Hepatic stellate cell (primary cell): Measurements from ENCODE around the gene NDUFV2.
"Not testable (repeated sequence)": the region's sequence is repeated elsewhere in the genome, so short reads cannot be mapped to it uniquely, and the experiment has no call there.

ENCODE experiments used
- DNase-seq: peaks from one replicate; pipeline ENCODE4 v3.0.0; 2011; ENCODE audit warnings: low spot score

The NDUFV2 gene

DNA sequence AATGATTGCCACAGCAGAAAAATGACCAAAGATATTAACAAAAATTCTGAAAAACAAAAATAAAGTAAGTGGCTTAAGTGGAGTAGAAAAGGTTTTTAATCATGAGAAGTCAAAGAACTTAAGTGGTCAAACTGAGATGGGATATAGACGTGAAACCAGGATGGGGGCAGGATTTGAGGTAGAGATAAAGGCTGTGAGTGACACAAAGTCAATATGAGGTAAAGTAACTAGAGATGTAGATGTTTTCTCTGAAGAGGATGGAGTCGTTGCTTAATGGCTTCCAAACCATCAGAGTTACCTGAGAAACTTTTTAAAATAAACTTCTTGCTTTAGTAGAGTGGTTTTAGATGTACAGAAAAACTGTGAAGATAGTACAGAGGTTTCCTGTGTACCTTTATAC lies 55.3 kb downstream of the NDUFV2 start:
- no peak for DNase-seq

DNA sequence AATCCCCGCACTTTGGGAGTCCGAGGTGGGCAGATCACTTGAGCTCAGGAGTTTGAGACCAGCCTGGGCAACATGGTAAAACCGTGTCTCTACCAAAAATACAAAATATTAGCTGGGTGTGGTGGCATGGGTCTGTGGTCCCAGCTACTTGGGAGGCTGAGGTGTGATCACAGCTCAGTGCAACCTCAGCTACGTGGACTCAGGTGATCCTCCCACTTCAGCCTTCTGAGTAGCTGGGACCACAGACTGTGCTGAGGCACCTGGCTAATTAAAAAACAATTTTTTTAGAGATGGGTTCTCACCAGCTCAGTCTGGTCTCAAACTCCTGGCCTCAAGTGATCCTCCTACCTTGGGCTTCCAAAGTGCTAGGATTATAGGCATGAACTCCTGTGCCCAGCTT lies 57.5 kb downstream of the NDUFV2 start:
- DNase-seq: no peak

DNA sequence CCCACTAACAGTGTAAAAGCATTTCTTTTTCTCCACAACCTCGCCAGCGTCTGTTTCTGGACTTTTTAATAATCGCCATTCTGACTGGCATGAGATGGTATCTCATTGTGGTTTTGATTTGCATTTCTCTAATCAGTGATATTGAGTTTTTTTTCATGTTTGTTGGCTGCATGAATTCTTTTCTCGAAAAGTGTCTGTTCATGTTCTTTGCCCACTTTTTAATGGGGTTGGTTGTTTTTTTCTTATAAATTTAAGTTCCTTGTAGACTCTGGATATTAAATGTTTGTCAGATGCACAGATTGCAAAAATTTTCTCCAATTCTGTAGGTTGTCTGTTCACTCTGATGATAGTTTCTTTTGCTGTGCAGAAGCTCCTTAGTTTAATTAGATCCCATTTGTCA lies 60.2 kb downstream of the NDUFV2 start:
- DNase-seq: not testable (repeated sequence)

DNA sequence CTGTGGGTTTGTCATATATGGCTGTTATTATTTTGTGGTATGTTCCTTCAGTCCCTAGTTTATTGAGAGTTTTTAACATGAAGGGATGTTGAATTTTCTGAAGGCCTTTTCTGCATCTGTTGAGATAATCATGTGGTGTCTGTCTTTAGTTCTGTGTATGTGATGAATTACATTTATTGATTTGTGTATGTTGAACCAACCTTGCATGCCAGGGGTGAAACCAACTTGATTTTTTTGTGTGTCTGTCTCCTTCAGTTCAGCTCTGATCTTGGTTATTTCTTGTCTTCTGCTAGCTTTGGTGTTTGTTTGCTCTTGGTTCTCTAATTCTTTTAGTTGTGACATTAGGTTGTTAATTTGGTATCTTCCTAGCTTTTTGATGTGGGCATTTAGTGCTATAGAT lies 61.6 kb downstream of the NDUFV2 start:
- DNase-seq: not testable (repeated sequence)

DNA sequence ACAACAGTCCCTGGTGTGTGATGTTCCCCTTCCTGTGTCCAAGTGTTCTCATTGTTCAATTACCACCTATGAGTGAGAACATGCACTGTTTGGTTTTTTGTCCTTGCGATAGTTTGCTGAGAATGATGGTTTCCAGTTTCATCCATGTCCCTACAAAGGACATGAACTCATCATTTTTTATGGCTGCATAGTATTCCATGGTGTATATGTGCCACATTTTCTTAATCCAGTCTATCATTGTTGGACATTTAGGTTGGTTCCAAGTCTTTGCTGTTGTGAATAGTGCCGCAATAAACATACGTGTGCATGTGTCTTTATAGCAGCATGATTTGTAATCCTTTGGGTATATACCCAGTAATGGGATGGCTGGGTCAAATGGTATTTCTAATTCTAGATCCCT lies 63.4 kb downstream of the NDUFV2 start:
- not testable (repeated sequence) for DNase-seq

DNA sequence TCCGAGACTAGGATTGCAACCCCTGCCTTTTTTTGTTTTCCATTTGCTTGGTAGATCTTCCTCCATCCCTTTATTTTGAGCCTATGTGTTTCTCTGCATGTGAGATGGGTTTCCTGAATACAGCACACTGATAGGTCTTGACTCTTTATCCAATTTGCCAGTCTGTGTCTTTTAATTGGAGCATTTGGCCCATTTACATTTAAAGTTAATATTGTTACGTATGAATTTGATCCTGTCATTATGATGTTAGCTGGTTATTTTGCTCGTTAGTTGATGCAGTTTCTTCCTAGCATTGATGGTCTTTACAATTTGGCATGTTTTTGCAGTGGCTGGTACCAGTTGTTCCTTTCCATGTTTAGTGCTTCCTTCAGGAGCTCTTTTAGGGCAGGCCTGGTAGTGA lies 67.0 kb downstream of the NDUFV2 start:
- DNase-seq: not testable (repeated sequence)

DNA sequence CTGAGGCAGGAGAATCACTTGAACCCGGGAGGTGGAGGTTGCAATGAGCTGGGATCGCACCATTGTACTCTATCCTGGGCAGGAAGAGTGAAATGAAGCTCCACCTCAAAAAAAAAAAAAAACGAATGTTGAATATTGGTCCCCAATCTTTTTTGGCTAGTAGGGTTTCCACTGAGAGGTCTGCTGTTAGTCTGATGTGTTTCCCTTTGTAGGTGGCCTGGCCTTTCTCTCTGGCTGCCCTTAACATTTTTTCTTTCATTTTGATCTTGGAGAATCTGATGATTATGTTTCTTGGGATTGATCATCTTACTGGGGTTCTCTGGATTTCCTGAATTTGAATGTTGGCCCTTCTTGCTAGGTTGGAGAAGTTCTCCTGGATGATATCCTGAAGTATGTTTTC lies 69.4 kb downstream of the NDUFV2 start:
- DNase-seq: not testable (repeated sequence)

DNA sequence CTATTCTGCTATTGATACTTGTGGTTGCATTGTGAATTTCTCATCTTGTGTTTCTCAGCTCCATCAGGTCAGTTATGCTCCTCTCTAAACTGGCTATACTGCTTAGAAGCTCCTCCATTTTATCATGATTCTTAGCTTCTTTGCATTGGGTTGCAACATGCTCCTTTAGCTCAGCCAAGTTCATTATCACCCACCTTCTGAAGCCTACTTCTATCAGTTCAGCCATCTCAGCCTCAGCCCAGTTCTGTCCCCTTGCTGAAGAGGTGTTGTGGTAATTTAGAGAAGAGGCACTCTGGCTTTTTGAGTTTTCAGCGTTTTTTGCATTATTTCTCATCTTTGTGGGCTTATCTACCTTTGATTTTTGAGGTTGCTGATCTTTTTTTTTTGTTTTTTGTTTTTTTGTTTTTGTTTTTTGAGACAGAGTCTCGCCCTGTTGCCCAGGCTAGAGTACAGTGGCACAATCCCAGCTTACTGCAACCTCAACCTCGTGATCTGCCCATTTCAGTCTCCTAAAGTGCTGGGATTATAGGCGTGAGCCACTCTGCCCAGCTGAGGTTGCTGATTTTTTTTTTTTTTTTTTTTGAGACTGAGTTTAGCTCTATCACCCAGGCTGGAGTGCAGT lies 70.1 kb downstream of the NDUFV2 start:
- DNase-seq: no peak

DNA sequence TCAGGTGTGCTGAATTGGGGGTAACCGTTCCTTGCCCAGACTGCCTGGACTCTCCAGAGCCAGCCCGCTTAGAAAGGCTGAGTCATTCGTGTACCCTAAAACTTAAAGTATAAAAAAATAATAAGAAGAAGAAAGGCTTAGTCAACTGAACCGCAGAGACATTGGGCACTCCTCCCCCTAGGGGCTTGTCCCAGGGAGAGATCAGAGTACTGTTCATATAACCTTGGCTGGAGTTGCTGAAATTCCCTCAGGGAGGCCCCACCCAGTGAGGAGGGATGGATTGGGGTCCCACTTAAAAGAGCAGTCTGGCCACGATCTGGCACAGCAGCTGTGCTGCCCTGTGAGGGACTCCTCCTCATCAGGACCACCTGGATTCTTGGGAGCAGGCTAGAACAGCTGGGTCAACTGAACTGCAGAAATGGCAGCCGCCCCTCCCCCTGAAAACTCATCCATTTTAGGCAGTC lies 71.3 kb downstream of the NDUFV2 start:
- DNase-seq: no peak

DNA sequence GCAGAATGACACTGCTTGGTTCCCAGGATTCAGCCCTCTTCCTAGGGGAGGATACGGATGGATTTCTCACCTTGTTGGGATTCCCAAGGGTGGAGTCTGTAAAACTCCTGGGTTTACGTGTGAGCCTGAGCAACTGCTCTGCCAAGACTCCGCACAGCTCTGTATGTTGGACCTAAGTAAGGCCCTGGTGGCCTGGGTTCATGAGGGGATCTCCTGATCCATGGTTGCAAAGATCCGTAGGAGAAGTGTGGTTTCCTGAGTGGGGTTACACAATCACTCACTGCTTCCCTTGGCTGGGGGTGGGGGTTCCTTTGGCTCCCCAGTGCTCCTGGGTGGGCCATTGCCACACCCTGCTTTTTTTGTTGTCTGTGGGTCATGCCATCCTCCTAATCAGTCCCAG lies 71.8 kb downstream of the NDUFV2 start:
- no peak for DNase-seq

DNA sequence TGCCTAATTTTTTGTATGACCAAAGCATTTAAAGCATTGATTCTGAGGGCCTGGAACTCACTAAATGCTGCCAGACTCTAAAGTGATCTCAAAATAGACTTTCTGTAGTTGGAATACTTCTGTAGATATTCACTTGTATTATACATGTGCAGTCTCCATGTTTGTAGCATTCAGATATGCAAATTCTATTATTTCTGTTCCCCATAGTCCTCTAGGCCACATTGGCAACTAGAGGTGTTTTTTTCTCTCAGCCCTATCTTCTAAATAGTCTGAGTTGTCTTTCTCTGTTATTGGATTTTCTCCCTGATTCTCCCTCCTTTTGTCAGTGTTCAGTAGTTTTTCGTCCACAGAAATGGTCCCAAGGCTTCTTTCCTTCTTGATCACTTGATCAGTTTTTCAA lies 72.6 kb downstream of the NDUFV2 start:
- no peak for DNase-seq

DNA sequence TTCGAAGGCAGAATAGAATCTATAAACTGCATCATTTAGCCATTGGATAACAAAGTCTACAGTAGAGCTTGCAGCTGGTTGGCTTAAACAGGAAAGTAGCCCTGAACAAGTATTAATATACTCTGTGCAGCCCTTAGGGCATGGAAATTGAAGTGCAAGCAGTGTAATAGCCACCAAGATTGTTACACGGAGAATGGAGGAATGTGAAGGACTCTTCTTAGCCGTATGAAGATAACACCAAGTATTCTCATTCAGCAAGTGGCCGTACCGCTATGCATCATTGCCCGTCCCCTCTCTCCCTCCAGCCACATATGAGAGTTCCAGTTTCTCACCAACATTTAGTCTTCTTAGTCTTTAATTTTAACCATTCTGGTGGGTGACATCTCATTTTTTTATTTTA lies 74.5 kb downstream of the NDUFV2 start:
- DNase-seq: no peak

DNA sequence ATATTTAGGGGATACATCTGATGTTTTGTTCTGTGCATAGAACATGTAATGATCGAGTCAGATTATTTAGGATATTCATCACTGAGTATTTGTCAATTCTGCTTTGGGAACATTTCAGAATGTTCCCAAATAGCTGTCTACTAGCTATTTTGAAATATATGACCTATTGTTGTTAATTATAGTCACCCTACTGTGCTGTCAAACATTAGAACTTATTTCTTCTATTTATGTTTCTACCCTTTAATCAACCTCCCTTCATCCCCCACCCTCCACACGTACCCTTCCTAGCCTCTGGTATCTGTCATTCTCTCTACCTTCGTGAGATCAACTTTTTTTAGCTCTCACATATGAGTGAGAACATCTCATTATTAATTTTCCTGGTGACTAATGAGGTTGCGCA lies 75.0 kb downstream of the NDUFV2 start:
- DNase-seq: no peak

DNA sequence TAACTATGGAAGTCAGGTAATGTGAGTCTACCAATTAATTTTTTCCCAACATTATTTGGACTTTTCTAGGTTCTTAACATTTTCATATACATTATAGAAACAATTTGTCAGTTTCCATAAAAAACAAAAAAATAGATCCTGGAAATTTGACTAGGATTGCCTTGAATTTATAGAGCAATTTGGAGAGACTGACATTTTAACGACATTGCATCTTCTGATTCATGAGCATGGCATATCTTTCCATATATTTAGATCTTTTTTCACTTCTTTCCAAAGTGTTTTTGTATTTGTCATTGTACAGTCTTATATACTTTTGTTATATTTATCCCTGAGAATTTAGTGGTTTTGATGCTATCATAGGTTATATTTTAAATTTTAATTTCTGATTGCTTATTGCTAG lies 76.1 kb downstream of the NDUFV2 start:
- no peak for DNase-seq

DNA sequence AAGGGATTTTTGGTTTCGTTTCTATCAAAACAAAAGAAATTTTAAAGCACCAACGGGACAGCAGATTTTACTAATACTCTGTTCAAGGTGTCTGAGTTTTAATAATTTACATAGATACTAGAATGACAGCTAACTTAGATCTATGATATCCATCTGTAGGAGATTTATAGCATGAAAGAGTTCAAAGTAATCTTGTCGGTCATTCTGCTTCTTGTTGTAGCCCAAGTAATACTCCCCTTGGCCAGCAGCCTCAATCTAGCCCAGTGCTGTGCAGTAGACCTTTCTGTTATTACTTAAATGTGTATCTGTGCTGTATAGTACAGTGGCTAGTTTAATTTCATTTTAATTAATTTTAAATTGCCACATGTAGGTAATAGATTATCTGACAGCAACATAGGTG lies 78.8 kb downstream of the NDUFV2 start:
- no peak for DNase-seq

DNA sequence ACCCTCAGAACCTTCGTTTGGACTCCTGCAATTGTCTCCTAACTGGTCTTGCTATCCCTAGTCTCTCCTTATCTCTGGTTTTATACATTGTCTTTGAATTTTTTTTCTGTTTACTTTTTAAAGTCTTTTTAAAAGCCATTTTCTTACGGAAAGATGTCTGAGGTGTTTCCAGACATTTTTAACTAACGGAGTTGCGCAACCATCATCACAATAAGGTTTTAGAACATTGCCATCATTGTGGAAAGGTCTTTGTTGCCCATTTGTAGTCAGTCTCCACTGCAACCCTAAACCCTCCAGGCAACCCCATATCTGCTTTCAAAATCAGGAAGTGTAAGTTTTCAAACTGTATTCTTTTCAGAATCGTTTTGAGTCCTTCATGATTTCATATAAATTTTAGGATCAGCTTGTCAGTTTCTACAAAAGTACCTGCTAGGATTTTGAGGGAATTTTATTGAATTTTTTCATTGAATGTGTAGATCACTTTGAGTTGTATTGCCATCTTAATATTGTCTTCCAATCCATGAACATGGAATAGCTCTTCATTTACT lies 80.4 kb downstream of the NDUFV2 start:
- no peak for DNase-seq
